Fibroblast of lung (primary cell): Measurements from ENCODE around the gene GBF1.
"Not testable (repeated sequence)": the region's sequence is repeated elsewhere in the genome, so short reads cannot be mapped to it uniquely, and the experiment has no call there.

ENCODE experiments used
- CTCF ChIP-seq, 2 donors: IDR thresholded peaks in 1 of 2; conservative IDR thresholded peaks in 1 of 2; 1 replicate in 1 of 2; 2 replicates in 1 of 2; pipeline ENCODE4 v1.5.1; 2011 to 2012; ENCODE audit warnings: low read length in 2 of 2, control low read depth in 1 of 2, inconsistent platforms in 1 of 2, low read depth in 1 of 2, mild to moderate bottlenecking in 1 of 2
- EZH2 ChIP-seq: IDR thresholded peaks from 2 replicates; pipeline ENCODE4 v1.5.1; 2012; ENCODE audit warnings: low read length, control low read depth, mild to moderate bottlenecking; ENCODE audit errors: missing control alignments

- not testable (repeated sequence) for TF ChIP-seq CTCF (conservative IDR thresholded peaks at IDR 0.05 in 1 of 2, IDR thresholded peaks at IDR 0.05 in 1 of 2; ENCODE audit: low read depth in 1 of 2, low read length in 2 of 2); EZH2
Observed at GRCh38 chr10:102301332-102301731, 56.0 kb downstream of the GBF1 start.
